Sigmoid colon (tissue), 4 donors: Measurements from ENCODE around the gene TM4SF18.

Experiments
- POLR2A ChIP-seq, 2 donors: fragments of 450-650 bp; IDR thresholded peaks; one replicate each; pipeline ENCODE4 v1.6.1; 2016; ENCODE audit warnings: antibody characterized with exemption in 2 of 2, mild to moderate bottlenecking in 2 of 2, moderate library complexity in 2 of 2
- POLR2AphosphoS5 ChIP-seq, 4 donors: sonication (generic); formaldehyde crosslinking; IDR thresholded peaks; one replicate each; pipeline ENCODE4 v1.6.1; 2017; ENCODE audit warnings: antibody characterized with exemption in 4 of 4
- TF ChIP-seq, protein P1 (sequence below), 4 experiments: fragments of 450-650 bp in 3 of 4; fragments of 200-600 bp in 1 of 4; IDR thresholded peaks; one replicate each; pipeline ENCODE4 v1.5.1; 2016 to 2019; ENCODE audit warnings: antibody characterized with exemption in 4 of 4, mild to moderate bottlenecking in 3 of 4, moderate library complexity in 2 of 4

DNA sequence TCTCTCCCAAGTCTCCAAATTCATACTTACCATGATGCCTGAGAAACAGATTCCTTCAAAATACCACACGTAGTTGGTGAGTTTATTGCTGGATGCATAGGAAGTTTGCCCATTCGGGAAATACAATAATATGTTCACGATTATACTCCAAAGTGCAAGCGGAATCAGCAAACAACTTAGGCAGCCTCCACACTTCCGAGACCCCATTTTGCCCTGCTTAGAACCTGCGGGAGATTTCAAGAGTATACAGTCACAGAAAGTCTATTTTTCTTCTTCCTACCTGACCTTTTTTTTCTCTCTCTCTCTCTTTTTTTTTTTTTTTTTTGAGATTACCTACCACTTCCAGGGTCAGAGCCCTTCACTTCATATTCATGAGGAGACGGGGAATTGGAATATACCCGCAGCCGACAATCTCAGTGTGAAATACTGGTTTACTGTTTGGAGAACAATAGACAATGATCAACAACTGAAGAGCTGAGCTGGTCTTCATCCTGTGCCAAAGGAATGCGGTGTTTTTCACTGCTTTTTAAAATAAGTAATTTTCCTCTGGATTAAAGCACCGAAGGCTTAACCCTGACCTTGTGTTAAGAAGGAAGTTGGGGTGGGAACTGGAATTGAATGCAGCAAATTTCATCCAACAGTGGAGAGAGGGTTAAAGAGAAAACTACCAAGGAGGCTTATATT, at the start of gene TM4SF18:
- TF ChIP-seq, protein P1, sequence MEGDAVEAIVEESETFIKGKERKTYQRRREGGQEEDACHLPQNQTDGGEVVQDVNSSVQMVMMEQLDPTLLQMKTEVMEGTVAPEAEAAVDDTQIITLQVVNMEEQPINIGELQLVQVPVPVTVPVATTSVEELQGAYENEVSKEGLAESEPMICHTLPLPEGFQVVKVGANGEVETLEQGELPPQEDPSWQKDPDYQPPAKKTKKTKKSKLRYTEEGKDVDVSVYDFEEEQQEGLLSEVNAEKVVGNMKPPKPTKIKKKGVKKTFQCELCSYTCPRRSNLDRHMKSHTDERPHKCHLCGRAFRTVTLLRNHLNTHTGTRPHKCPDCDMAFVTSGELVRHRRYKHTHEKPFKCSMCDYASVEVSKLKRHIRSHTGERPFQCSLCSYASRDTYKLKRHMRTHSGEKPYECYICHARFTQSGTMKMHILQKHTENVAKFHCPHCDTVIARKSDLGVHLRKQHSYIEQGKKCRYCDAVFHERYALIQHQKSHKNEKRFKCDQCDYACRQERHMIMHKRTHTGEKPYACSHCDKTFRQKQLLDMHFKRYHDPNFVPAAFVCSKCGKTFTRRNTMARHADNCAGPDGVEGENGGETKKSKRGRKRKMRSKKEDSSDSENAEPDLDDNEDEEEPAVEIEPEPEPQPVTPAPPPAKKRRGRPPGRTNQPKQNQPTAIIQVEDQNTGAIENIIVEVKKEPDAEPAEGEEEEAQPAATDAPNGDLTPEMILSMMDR (IDR thresholded peaks at IDR 0.05), result no peak
- TF ChIP-seq POLR2AphosphoS5 (IDR thresholded peaks at IDR 0.05) (no peak), POLR2A (IDR thresholded peaks at IDR 0.05) (no peak)
